Kidney (tissue), 14 donors: ENCODE measurements around the gene MCF2L. TPM values are rescaled to one million over a fixed set of nuclear protein-coding genes. Genes with fewer than 3 reads are reported as not detected.

Experiments
- DNase-seq, 5 donors: peaks; one replicate each; pipeline ENCODE4 v3.0.0-alpha.2; 2013 to 2020
- FAIRE-seq: peaks from 2 replicates; lab custom pipeline; 2012; peaks lifted over from hg19 to GRCh38; lab: Jason Lieb, UNC
- H3K27ac ChIP-seq, 2 donors: one replicate each; pipeline ENCODE4 v1.7.0; 2013; ENCODE audit warnings: low read depth in 2 of 2, low read length in 2 of 2, inconsistent platforms in 1 of 2
- H3K27me3 ChIP-seq: one replicate; pipeline ENCODE4 v1.7.1; 2013; ENCODE audit warnings: low read length, inconsistent platforms; ENCODE audit not compliant: control insufficient read depth, insufficient read depth
- H3K36me3 ChIP-seq, 3 donors: one replicate each; pipeline versions ENCODE4 v1.7.0 to v1.7.1; 2013; ENCODE audit warnings: low read length in 3 of 3, control low read depth in 1 of 3, inconsistent platforms in 1 of 3; ENCODE audit not compliant: insufficient read depth in 3 of 3, control insufficient read depth in 2 of 3
- H3K4me1 ChIP-seq, 3 donors: one replicate each; pipeline versions ENCODE4 v1.7.0 to v1.7.1; 2013; ENCODE audit warnings: low read length in 3 of 3, inconsistent platforms in 1 of 3, low read depth in 1 of 3; ENCODE audit not compliant: control insufficient read depth in 2 of 3, insufficient read depth in 2 of 3
- H3K4me3 ChIP-seq, 3 donors: one replicate each; pipeline versions ENCODE4 v1.7.0 to v1.8.1; 2013; ENCODE audit warnings: low read length in 3 of 3, control low read depth in 1 of 3, inconsistent platforms in 1 of 3
- H3K9ac ChIP-seq, 3 donors: one replicate each; pipeline versions ENCODE4 v1.7.0 to v1.7.1; 2013; ENCODE audit warnings: low read length in 3 of 3, control low read depth in 1 of 3, inconsistent platforms in 1 of 3
- H3K9me3 ChIP-seq, 3 donors: one replicate each; pipeline versions ENCODE4 v1.7.0 to v1.7.1; 2013; ENCODE audit warnings: low read length in 3 of 3, control low read depth in 1 of 3, inconsistent platforms in 1 of 3; ENCODE audit not compliant: control insufficient read depth in 2 of 3, insufficient read depth in 1 of 3
- CTCF ChIP-seq: IDR thresholded peaks from 3 replicates; pipeline ENCODE4 v1.5.1; 2012; ENCODE audit warnings: mild to moderate bottlenecking, moderate library complexity, borderline replicate concordance; ENCODE audit not compliant: insufficient read depth; ENCODE audit errors: extremely low read depth
- intact Hi-C: fragments of 100-400 bp; cut with DNase I; formaldehyde crosslinking; loops from one replicate; pipeline ENCODE4 v1.11.1; 2022
- polyA plus RNA-seq: library from polyadenylated mRNA; stranded (reverse); fragments of 350-450 nt; fragmentation: Illumina TruSeq; extraction: RNeasy Lipid Tissue Mini Kit (QIAGEN cat#74804); gene quantifications from one replicate; pipeline ENCODE4 v1.2.3, GENCODE V29; 2014; ENCODE audit warnings: low read depth, low replicate concordance; ENCODE audit not compliant: insufficient read depth
- total RNA-seq: library from RNA; stranded (reverse); fragmentation: NEBNext Ultra II Directional; extraction: Animal tissue kit (Norgen Biotek cat#: 25700); gene quantifications from one replicate; pipeline ENCODE4 v1.2.1, GENCODE V29; 2021
- donor health status: control.
- donor health status: control.
- donor health status: control.
- donor health status: control.
- donor health status: control.
- donor health status: DM: yes; HTN: yes; CAD: no.
- donor health status: Normal renal cell carcinoma (clear cell type).

MCF2L gene
- total and polyA plus RNA-seq, 2 donors from 2014 or later, result 12.1 to 61.9 TPM

DNA sequence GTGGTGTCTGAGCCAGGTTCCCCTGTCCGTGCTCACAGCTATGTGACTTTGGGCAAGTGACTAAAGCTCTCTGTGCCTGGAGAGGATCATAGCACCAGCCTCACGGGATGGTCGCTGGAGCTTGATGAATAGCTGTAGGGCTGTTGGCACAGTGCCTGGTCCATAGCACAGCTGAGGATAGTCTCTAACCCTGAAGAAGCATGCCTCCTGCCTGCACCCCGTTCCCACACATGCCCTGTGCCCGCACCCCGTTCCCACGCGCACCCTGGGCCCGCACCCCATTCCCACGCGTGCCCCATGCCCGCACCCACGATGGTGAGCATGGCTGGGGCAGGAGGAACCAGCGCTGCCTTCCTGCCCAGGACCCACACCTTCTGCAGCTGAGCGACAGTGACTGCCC lies 72.9 kb downstream of the MCF2L start:
- no peak overlapping the region for H3K27ac ChIP-seq
- no peak overlapping the region for H3K4me3 ChIP-seq
- no peak overlapping the region for H3K9ac ChIP-seq
- no peak for TF ChIP-seq CTCF
- no peaks in the 10 kb centered on the region for H3K27me3 ChIP-seq
- FAIRE-seq (no peak), DNase-seq (peak in 1 of 5 donors; percentile 42)
- no peaks in the 10 kb centered on the region for H3K4me1 ChIP-seq
- H3K9me3 ChIP-seq, result no peaks in the 10 kb centered on the region
- intact Hi-C loops, result no loop called here
- peaks cover 0 to 3% (median under 1%) of the 10 kb centered on the region in 3 donors for H3K36me3 ChIP-seq

DNA sequence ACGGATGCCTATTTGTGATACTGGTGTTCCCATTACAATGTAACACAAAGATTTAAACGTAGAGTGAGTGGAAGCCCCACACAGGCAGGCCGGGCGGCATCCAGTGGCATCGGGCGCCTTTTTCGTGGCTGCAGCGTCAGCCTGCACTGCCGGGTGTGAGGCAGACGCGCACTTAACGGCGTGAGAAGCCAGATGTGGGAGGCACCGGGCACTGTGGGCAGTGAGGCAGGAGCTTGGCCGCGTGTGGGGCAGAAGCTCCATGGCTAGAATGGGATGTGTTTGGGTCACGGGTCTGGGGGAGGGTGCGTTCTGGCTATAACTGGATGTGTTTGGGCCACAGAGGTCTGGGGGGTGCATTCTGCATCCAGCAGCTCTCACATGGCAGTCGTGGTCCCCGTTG lies 73.4 kb downstream of the MCF2L start:
- H3K4me1 ChIP-seq, result no peaks in the 10 kb centered on the region
- no peaks in the 10 kb centered on the region for H3K9me3 ChIP-seq
- no peaks in the 10 kb centered on the region for H3K27me3 ChIP-seq
- DNase-seq (peak in 1 of 5 donors; percentile 63), FAIRE-seq (no peak)
- no peak overlapping the region for H3K4me3 ChIP-seq
- H3K9ac ChIP-seq, result no peak overlapping the region
- H3K36me3 ChIP-seq, result peaks cover 0 to 6% (median 3%) of the 10 kb centered on the region in 3 donors
- intact Hi-C loops, result no loop called here
- no peak overlapping the region for H3K27ac ChIP-seq
- TF ChIP-seq CTCF, result no peak

- FAIRE-seq (no peak), DNase-seq (peak in 1 of 5 donors; percentile 61)
- intact Hi-C loops, result no loop called here
- TF ChIP-seq CTCF, result no peak
- H3K27me3 ChIP-seq, result no peaks in the 10 kb centered on the region
- no peaks in the 10 kb centered on the region for H3K9me3 ChIP-seq
- H3K9ac ChIP-seq, result no peak overlapping the region
- H3K36me3 ChIP-seq, result peaks cover 0 to 7% (median 3%) of the 10 kb centered on the region in 3 donors
- H3K4me1 ChIP-seq, result no peaks in the 10 kb centered on the region
- H3K4me3 ChIP-seq, result no peak overlapping the region
- no peak overlapping the region for H3K27ac ChIP-seq
Observed at GRCh38 chr13:113043001-113043630, 74.1 kb downstream of the MCF2L start.

- FAIRE-seq (no peak), DNase-seq (peak in 1 of 5 donors; percentile 32)
- Histone ChIP-seq H3K9me3 (no peaks in the 10 kb centered on the region), H3K27me3 (no peaks in the 10 kb centered on the region), H3K9ac (no peak overlapping the region), H3K27ac (no peak overlapping the region), H3K4me1 (no peaks in the 10 kb centered on the region), H3K4me3 (no peak overlapping the region), H3K36me3 (peaks cover 0 to 7% (median 3%) of the 10 kb centered on the region in 3 donors)
- intact Hi-C loops, result no loop called here
- TF ChIP-seq CTCF, result no peak
Observed at GRCh38 chr13:113043931-113044330, 74.9 kb downstream of the MCF2L start.
